Muscle of back (tissue), 13 donors: Measurements from ENCODE around the gene ZNF397. TPM values are rescaled to one million over a fixed set of nuclear protein-coding genes. Genes with fewer than 3 reads are reported as not detected.
A peak's percentile ranks its signal among the peaks of the same experiment; 100 is the strongest.
"Not testable (repeated sequence)": the region's sequence is repeated elsewhere in the genome, so short reads cannot be mapped to it uniquely, and the experiment has no call there.

Source experiments
- DNase-seq, 3 donors: peaks; one replicate each; pipeline versions ENCODE4 v3.0.0 to v3.0.0-alpha.2; 2013
- long read RNA-seq, 9 donors: transcript quantifications; one replicate each; lab custom pipeline, GENCODE V29; 2026
- polyA plus RNA-seq, 10 donors: library from polyadenylated mRNA; unstranded; fragments of 120-200 nt; gene quantifications; one replicate each; pipeline ENCODE4 v1.2.1, GENCODE V29; 2013; ENCODE audit not compliant: insufficient read length in 10 of 10

Gene ZNF397
- polyA plus RNA-seq, result 10 to 100 TPM; 19.5 to 47.3 (median 29.3) TPM
- long read RNA-seq, donor 1, full-length matches to known transcripts, result 2 of 2 reads
- long read RNA-seq, donor 1, partial matches to known transcripts, result 0 of 2 reads
- long read RNA-seq, donor 1, other reads (novel, unspliced or antisense), result 0 of 2 reads
- long read RNA-seq, donor 2, partial matches to known transcripts, result 5 of 6 reads
- long read RNA-seq, donor 2, other reads (novel, unspliced or antisense), result 0 of 6 reads
- long read RNA-seq, donor 3, result 0 reads
- long read RNA-seq, donor 4, full-length matches to known transcripts, result 2 of 2 reads
- long read RNA-seq, donor 4, partial matches to known transcripts, result 0 of 2 reads
- long read RNA-seq, donor 4, other reads (novel, unspliced or antisense), result 0 of 2 reads
- long read RNA-seq, donor 5, partial matches to known transcripts, result 0 of 1 reads
- long read RNA-seq, donor 5, other reads (novel, unspliced or antisense), result 0 of 1 reads
- long read RNA-seq, donor 6, full-length matches to known transcripts, result 3 of 3 reads
- long read RNA-seq, donor 6, partial matches to known transcripts, result 0 of 3 reads
- long read RNA-seq, donor 6, other reads (novel, unspliced or antisense), result 0 of 3 reads
- long read RNA-seq, donor 7, partial matches to known transcripts, result 0 of 2 reads
- long read RNA-seq, donor 7, other reads (novel, unspliced or antisense), result 0 of 2 reads
- long read RNA-seq, donor 8, full-length matches to known transcripts, result 1 of 1 reads
- long read RNA-seq, donor 8, partial matches to known transcripts, result 0 of 1 reads
- long read RNA-seq, donor 8, other reads (novel, unspliced or antisense), result 0 of 1 reads
- long read RNA-seq, donor 9, result 0 reads

DNA sequence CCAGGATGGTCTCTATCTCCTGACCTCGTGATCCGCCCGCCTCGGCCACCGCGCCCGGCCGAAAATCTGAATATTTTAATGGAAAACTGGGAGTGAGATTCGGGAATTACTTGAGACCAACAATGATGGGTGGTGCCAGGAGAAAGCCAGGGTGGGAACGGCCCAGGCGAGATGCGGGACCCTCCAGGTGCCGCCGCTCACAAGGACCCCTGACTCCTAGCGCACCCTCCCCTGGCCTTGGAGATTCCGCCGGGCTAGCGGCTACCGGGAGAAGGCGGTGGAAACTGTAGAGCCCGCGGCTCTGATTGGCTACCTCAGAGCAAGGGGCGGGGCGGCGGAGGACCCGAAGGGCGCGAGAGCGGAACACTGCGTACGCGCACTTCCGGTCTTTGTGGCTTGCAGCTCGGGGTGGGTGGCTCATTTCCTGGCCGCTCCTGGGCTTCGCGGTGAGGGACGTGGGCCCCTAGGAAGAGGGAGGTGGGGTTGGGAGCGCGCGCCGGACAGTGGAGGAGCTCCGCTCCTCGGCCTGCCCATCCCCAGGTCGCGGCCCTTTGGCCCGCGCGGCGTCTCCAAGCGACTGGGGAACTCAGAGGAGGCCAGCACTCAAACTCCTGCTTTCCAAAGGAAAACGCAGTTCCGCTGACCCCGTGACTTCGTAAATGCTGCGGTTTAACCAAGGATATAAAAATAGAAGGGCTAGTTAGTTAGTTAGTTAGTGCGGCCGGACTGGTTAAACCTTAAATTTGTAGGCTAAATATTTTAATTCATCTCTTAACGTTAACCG, at the start of gene ZNF397:
ZNF397 (plus strand) TSS at position 371 of the 784 bp plus-strand sequence. CDS start 1,437 bp downstream, outside the sequence.
- peak; percentile 97 to 99 (median 98) for DNase-seq

DNA sequence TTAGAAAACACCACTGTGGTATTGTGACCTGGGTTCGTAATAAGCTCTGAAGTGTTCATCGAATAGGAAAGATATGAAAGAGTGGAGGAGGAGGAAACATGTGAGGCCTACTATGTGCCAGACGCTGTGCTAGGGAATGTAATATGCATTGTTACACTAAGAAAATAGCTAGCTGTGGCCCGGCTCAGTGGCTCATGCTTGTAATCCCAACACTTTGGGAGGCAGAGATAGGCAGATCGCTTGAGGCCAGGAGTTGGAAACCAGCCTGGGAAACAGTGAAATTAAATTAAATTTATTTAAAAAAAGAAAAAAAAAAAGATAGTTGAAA, 49.2 kb upstream of the ZNF397 start:
- DNase-seq, result no peak

DNA sequence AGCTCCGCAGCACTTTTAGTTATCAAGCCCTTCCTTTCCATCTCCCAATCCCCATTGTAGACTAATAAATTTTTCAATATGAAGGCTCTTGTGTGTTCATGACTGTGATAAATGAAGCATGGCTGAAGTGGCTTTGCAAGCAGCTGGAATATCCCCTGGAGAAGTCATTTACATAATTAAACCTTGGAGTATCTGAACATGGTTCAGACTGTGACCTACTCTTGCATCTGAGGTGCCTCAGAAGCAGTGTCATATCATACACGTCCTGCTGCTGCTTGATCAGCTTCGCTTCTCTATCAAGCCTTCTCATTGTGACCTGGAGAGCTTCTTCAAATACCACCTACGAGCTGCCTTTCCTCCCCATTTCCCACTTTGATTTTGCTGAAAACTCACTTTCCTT, 48.4 kb upstream of the ZNF397 start:
- no peak for DNase-seq

DNA sequence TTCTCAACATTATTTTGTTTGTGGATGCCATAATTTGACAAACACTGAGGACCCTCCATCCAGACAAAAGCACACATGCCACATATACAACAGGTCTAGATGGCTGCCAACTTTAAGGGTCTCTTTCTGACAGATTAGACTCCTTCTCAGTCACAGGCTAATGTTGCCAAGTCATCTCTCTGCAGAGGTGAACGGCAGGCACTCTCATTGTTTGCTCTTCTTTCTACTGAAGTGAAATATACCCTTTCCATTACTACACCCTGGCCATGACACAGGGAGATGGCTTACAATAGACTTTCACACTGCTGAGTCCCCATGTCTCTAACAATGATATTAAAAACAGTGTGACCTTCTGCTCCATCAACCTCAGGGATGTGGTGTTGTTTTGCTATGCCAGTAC, 47.5 kb upstream of the ZNF397 start:
- DNase-seq, result no peak

DNA sequence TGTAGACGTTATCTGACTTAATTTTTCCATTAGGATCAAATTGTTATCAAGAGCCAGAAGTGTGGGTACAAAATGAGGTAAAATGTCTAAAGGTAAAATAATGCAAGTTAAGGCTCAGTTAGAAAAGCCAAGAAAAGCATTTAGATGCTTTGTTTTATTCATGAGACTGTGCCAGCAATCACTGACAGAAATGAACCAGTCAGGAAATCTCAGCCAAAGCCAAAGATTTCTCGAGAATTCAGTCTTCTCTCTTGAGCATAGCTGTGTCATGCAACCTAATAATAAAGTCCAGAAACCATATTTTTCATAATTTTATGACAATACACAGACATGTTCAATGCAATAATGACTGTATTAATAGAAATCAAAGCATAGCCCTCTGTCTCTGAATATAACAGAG, 43.5 kb upstream of the ZNF397 start:
- no peak for DNase-seq

DNA sequence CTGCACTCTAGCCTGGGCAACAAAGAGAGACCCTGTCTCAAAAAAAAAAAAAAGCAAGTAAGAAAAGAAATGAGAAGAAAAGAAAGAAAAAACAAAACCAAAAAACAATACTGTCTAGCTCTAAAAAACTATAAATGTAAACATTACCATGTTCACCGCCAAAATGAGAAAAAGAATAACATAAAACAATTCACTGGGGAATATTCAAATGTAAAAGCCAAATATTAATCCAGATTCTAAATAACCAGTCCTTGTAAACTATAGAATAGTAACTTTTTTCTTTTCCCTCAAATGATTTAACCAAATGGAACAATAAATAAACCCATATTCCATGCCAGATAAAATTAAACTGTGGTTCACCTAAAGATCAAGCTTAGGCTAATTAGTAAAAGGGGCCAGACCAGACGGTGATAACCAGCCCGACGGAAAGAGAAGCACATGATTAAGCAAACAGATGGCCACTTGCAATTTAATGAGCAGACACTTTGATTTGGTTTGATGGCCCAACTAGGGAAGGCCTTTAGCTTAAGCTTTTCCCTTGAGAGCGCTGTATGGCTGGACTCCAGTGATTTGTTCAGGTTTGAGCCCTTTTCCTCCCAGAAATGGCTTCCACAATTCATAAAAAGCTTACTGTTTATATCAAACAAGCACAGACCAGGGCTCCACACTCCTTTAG, 39.4 kb upstream of the ZNF397 start:
- peak in 2 of 3 donors; percentile 39 to 71 for DNase-seq

DNA sequence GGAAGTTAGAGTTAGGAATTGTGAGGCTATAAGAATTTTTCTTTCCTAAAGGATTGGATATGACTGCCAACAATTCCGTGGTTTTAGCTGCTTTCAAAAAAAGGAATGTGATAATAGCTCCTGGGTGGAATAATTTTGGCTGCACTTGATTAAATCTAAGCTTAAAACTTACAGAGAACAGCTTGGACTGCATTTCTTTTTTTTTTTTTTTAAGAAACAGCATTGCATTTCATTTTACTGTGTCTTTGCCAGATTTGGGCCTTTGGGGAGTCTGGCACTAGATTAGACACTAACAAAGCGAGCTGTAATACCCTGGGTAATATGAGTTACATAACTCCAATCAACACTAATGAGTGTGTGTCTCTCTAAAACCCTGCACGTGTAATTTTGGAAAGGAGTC, 37.8 kb upstream of the ZNF397 start:
- peak; percentile 74 to 85 (median 79) for DNase-seq

DNA sequence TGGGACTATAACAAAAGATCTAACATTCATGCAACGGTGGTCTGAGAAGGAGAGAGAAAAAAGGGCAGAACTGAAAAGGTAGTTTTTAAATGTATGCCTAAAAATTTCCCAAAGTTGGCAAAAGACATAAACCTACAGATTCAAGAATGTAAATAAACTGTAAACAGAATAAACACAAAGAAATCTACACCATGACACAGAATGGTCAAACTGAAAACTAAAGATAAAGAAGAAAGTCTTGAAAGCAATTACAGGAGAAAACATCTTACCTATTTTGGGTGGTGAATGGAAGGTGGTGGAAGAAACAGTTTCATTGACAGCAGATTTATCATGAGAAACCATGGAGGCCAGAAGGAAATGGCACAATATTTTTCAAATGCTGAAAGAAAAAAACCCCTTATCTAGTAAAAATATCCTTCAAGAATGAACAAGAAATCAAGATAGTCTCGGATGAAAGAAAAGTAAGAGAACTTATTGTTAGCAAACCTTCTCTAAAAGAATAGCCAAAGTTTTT, 35.6 kb upstream of the ZNF397 start:
- DNase-seq, result no peak

DNA sequence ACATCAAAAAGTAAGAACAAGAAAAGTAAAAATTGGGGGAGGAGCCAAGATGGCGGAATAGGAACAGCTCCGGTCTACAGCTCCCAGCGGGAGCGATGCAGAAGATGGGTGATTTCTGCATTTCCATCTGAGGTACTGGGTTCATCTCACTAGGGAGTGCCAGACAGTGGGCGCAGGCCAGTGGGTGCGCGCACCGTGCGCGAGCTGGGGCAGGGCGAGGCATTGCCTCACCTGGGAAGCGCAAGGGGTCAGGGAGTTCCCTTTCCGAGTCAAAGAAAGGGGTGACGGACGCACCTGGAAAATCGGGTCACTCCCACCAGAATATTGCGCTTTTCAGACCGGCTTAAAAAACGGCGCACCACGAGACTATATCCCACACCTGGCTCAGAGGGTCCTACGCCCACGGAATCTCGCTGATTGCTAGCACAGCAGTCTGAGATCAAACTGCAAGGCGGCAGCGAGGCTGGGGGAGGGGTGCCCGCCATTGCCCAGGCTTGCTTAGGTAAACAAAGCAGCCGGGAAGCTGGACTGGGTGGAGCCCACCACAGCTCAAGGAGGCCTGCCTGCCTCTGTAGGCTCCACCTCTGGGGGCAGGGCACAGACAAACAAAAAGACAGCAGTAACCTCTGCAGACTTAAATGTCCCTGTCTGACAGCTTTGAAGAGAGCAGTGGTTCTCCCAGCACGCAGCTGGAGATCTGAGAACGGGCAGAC, 34.9 kb upstream of the ZNF397 start:
- DNase-seq, result not testable (repeated sequence)

DNA sequence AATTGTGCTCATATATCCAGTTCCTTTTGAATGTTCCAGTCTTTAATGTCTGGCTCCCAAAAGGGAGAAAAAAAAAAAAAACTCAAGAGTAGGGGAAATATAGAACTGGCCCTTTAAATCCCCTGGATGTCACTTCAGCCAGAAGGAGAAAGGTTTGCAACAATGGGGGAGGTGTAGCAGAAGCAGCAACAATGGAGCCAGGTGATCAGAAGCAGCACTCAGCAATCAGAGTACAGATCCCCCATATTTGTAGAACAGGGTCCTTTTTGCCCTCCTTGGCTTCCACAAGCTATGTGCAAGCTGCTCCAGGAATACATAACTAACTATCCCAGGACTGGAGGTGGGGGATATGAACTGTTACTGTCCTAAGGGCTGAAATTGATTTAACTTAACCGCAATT, 25.8 kb upstream of the ZNF397 start:
- no peak for DNase-seq

DNA sequence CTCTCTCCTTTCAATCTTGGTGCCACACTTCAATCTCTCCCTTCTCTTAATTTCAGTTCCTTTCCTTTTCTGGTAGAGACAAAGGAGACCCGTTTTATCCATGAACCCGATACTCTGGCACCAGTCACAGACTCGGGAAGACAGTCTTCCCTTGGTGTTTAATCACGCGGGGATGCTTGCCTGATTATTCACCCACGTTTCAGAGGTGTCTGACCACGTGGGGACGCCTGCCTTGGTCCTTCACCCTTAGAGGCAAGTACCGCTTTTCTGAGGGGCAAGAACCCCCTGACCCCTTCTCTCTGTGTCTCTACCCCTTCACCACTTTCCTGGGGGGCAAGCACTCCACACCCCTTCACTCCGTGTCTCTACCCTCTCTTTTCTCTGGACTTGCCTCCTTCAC, 24.2 kb upstream of the ZNF397 start:
- DNase-seq, result not testable (repeated sequence)

DNA sequence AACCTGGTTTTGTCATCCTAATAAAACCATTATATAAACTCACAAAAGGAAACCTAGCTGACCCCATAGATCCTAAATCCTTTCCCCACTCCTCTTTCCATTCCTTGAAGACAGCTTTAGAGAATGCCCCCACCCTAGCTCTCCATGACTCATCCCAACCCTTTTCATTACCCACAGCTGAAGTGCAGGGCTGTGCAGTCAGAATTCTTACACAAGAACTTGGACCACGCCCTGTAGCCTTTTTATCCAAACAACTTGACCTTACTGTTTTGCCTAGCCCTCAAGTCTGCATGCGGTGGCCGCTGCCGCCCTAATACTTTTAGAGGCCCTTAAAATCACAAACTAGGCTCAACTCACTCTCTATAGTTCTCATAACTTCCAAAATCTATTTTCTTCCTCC, 21.5 kb upstream of the ZNF397 start:
- DNase-seq, result not testable (repeated sequence)

DNA sequence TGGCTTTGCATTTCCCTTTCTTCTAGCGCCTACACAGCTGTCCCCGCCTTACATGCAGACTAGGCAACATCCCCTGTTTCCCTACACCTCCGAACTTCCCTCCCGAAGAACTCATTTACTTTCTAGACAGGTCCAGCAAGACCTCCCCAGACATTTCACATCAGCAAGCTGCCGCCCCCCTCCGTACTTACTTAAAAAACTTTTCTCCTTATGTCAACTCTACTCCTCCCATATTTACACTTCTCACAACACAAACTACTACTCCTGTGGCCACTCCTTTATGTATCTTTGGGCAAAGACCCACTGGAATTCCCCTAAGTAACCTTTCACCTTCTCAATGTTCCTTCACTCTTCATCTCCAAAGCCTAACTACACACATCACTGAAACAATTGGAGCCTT, 20.4 kb upstream of the ZNF397 start:
- DNase-seq, result no peak

DNA sequence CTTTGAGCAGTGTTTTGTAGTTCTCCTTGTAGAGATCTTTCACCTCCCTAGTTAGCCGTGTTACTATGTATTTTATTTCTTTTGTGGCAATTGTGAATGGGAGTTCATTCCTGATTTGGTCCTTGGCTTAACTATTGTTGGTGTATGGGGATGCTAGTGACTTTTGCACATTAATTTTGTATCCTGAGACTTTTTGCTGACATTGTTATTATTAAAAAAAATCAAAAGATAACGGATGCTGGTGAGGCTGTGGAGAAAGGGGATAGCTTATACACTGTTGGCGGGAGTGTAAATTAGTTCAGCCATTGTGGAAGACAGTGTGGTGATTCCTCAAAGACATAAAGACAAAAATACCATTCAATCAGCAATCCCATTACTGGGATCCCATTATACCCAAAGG, 17.0 kb upstream of the ZNF397 start:
- DNase-seq, result no peak

DNA sequence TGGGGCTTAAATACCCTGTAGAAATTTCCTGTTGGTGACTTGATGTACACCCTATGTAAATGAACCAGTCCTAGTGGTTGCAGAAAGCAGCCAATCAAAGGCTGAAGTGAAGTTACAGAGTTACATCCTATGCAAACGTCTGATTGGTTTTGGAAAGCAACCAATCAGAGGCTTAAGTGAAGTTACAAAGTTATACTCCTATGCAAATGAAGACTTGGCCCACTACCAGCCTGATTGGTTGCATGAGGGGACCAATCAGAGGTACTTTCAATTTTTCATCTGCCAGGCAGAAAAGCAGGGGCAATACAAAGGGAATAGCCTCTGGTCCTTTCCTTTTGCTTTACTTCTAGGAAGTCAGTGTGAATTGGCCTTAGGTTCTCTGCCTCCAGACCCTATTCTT, 13.6 kb upstream of the ZNF397 start:
- no peak for DNase-seq

DNA sequence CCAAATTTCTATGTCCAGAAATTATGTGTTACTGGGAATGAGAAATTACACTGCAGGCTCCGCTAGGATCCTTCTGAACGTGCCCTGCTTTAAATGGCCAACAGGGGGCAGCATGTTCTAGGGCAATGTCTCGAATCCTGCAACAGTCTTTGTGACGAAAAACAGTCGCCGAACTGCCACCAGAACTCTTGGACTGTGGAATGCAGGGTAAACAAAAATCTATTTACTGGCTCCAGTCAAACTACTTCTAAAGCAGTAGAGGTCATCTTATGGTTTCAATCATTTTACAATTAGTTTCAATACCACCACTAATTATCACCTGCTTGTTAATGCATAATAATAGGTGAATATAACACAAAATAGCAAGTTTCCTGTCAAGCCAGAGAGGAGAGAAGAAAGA, 9.8 kb upstream of the ZNF397 start:
- peak; percentile 53 to 82 (median 77) for DNase-seq

DNA sequence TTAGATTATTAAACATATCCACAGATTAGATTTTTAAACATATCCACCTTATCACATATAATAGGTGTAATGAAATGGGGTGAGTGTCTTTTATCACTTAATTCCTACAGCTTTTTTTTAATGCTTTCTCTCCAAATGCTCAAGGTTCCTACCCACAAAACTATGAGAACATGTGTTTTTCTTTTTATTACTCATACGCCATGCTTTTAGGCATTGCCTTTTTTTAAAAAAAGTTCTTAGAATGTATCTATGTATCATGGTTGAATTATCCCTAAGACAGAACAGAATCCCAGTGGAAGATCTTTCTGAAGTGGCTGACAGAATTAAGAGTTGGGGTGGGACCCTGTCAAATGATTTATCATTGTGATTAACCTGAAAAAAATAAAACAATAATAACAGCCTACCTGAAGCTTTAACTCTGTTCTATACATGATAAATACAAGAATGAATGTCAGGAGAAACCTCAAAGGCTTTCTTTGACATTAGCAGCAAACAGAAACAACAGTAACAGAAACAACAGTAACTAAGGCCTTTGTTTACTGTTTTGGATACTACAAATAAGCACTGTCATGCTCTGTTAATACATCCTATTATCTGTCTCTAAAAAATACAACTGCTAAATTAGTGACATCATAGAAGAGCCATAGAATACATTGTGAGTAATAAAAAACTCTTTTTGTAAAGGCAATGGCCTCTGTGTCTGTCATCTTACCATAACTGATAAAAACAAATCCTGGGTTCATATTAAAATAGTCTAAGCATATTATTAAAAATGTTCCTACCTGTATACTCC, 4.1 kb upstream of the ZNF397 start:
- no peak for DNase-seq

DNA sequence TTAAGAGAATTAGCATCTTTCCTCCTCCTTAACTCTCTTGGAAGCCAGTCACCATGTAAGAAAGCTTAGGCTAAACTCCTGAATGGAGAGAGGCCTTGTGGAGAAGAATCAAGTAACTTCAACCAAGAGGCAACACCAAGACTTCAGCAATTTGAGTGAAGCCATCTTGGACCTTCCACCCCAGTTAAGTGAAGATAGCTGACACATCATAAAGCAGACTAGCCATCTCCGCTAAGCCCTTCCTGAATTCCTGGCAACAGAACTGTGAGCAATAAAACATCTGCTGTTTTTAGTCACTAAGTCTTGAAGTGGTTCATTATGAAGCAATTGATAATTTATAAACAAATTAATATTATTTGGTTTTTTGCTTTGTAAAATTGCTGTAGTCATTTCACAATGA, 1.5 kb upstream of the ZNF397 start:
- DNase-seq, result no peak

DNA sequence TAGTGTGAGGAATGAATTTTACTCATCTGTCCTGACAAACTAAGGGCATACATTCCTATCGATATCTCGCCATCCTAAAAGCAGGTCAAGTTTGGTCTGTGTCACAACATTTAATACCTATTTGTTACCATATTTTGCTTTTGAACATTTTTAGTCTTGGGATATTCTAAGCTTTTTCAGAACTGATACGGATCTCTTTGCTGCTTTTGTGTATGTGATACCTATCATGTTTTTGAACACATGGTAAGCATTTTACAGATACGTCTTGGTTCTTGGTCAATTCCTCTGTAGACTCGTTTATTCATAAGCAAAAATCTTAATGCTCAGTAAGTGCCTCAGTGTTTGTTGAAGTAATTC, 592 bp downstream of the ZNF397 start:
- DNase-seq, result no peak

DNA sequence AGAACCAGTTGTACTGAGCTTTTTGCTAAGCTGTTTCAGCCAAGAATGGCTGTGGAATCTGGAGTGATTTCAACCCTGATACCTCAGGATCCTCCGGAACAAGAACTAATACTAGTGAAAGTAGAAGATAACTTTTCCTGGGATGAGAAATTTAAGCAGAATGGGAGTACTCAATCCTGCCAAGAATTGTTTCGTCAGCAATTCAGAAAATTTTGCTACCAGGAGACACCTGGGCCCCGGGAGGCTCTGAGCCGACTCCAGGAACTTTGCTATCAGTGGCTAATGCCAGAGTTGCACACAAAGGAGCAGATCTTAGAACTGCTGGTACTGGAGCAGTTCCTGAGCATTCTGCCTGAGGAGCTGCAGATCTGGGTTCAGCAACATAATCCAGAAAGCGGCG, 1.6 kb downstream of the ZNF397 start:
- peak in 1 of 3 donors; percentile 11 for DNase-seq
